MM.1S (cell line): ENCODE data around the gene CDKL4.

Source experiments
- EZH2 ChIP-seq: fragments of 300-600 bp; sonication (generic); optimal IDR thresholded peaks from 2 replicates; pipeline ENCODE3; 2017; ENCODE audit warnings: low read depth, mild to moderate bottlenecking, antibody characterized with exemption, low read length, mixed read lengths
- TF ChIP-seq, protein P1 (sequence below): fragments of 300-600 bp; sonication (generic); IDR thresholded peaks from 2 replicates; pipeline ENCODE4 v1.5.1; 2016; ENCODE audit warnings: antibody characterized with exemption, low read length, mixed read lengths

DNA sequence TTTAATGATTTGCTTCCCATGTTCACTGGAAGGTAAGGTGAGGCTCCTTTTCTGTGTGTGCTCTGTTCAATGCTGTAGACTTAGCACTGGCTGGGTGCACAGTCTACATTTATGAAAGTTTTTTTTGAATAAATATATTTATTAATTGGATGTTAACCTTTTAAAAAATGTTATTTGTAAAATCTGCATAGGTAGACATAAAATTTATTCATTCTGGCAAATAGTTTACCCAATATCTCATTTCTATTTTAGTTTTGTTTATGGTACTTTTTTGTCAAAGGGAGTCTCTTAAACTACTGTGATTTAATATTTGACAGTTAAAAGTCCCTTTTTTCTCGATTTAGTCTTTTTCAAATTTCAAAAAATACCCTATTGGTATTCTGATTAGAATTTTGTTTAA, 19.9 kb downstream of the CDKL4 start:
- TF ChIP-seq, protein P1, sequence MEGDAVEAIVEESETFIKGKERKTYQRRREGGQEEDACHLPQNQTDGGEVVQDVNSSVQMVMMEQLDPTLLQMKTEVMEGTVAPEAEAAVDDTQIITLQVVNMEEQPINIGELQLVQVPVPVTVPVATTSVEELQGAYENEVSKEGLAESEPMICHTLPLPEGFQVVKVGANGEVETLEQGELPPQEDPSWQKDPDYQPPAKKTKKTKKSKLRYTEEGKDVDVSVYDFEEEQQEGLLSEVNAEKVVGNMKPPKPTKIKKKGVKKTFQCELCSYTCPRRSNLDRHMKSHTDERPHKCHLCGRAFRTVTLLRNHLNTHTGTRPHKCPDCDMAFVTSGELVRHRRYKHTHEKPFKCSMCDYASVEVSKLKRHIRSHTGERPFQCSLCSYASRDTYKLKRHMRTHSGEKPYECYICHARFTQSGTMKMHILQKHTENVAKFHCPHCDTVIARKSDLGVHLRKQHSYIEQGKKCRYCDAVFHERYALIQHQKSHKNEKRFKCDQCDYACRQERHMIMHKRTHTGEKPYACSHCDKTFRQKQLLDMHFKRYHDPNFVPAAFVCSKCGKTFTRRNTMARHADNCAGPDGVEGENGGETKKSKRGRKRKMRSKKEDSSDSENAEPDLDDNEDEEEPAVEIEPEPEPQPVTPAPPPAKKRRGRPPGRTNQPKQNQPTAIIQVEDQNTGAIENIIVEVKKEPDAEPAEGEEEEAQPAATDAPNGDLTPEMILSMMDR: no peak
- TF ChIP-seq EZH2: no peak
